Activated CD4-positive, alpha-beta T cell treated with anti-CD3 and anti-CD28 coated beads, Interleukin-2, amount 50 U/mL, for 24 hours (primary cell): ENCODE data around the gene RIC1.
"Not testable (repeated sequence)": the region's sequence is repeated elsewhere in the genome, so short reads cannot be mapped to it uniquely, and the experiment has no call there.

ENCODE experiments used
- DNase-seq, 2 donors: peaks; one replicate each; pipeline ENCODE4 v3.0.0-alpha.2; 2020; ENCODE audit warnings: low read depth in 1 of 2, low spot score in 1 of 2

The RIC1 gene

GRCh38 chr9:5720151-5720550 lies 91.2 kb downstream of the RIC1 start:
- no peak for DNase-seq

DNA sequence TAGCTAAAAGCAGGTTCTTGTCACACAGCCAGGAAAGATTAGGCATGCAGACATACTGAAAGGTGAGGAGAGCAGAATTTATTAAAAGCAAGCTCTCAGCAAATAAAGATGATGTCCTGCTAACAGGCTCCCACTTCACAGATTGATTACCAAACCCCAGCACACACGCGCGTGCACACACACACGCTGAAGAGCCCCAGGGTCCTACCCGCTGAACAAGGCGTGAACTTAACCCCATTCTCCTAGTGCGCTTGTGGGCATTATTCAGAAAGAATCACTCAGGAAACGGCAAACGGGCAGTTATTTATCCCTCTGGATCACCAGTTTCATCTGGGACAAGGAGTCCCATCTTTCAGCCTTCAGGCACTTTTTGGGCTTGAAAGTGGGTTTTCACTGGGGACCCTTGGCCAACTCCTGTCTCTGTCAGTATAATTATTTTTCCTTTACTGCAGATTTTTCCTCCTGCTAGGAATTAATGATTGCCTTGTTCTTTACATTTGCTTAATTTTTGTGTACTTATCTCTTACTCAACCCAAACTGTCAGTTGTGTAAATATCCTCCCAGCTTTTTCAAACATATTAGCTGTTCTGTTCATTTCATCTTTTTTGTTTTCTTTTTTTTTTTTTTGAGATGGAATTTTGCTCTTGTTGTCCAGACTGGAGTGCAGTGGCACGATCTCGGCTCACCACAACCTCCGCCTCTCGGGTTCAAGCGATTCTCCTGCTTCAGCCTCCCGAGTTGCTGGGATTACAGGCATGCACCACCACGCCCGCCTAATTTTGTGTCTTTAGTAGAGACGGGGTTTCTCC lies 92.6 kb downstream of the RIC1 start:
- no peak for DNase-seq

GRCh38 chr9:5722679-5723078 lies 93.8 kb downstream of the RIC1 start:
- not testable (repeated sequence) for DNase-seq

DNA sequence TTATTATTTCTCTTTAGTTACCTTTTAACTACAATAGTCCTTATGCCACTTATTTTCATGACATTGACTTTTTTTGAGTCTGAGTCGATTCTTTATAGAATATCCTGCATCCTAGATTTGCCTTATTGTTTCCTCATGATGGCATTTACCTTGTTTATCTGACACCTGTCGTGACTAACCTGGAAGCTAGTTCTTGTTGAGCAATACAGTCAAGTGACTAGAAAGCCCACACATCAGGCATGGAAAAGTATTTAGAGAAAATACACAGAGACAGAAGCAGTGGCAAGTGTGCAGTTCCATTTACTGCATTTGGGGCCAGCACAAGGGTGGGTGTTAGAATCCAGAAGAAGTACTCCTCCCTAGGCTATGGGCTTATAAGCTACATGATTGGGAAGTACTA lies 106.2 kb downstream of the RIC1 start:
- no peak for DNase-seq

DNA sequence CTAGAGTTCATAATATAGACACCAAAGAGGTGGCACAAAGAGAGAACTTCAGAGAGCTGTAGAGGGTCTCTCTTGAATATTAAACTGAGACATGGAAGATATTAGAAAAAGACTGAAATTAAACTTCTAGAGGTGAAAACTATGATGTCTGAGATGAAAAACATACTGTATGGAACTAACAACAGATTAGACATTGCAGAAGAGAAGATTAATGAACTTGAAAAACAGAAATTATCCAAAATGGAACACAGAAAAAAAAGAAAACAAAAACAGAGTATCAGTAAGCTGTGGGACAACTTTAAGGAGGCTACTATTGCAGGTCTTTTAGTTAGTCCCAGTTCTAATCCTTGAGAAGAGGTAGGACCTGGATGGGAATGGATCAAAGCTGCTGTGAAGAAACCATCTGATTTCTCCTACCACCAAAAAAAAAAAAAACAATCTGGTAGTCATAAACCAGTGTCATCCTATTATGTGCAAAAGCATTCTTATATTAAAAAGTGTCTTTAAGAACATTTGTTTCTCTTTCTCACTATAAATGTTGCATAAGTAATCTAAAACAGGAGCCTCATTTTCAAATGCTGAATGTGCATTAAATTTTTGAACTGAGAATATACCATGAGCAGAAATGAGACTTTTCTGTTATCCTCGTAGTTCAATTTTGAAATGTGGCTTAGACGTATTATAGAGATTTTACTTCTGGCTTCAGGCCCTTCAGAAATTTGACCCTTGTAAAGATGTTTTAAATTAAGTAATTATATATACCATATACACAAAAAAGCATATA lies 107.8 kb downstream of the RIC1 start:
- DNase-seq, result no peak

- no peak for DNase-seq
Measured at GRCh38 chr9:5743109-5743508, 114.2 kb downstream of the RIC1 start.

DNA sequence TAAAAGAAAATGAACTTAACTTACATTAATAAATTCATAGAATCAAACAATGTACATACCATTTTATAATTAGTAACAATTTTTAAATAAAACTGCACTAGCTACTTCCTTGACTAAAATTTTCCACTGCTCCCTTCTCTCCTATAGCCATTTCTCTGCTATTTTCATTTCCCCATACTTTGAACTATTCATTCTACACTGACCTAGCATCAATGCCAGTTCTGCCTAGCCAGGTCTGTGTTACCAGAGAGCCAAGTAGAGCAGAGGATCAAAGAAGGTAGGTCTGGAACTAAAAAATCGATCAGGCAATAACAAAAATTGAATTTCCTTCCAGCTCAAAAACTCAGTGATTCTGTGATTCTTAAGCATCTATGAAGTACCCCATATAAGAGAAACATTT lies 119.5 kb downstream of the RIC1 start:
- no peak for DNase-seq

DNA sequence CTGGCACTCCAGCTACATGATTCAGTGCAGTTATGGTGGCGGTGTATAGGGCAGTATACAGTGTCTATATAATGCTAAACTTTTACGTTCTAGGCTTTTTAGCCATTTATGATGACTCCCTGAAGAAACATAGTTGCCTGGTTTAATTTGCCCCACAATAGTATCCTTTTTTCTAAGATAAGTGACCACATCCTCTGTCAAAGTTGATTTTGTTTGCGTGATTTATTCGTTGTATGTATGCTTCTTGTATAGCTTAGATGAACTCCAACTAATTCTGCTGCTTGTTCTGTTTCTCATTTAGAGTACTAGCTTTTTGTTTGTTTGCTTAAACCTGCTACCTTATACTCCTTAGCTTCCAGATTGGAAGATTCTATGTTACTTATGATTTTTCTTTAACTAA lies 120.4 kb downstream of the RIC1 start:
- DNase-seq, result no peak

- DNase-seq, result no peak
Measured at GRCh38 chr9:5750569-5750968, 121.7 kb downstream of the RIC1 start.

DNA sequence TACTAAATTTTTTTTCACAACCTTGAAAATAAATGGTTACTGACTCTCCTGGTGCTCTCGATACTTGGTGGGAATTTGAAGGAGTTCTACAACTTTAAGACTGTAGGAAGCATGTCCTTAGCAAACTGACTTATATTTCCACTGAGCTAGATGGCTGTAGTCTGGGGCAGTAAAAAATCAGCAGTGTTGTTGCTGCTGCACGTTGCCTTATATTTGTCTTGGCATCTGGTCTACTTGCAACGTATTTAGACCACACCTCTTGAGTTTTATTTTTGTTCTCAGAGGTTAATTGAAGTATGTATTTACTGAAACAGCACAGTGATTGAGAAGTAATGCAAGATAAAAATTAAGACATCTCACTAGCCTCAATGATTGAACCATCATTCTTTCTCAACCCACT lies 127.7 kb downstream of the RIC1 start:
- DNase-seq, result no peak

- DNase-seq, result no peak
Measured at GRCh38 chr9:5760338-5760737, 131.4 kb downstream of the RIC1 start.

GRCh38 chr9:5762421-5762820 lies 133.5 kb downstream of the RIC1 start:
- no peak for DNase-seq

- DNase-seq, result no peak
Measured at GRCh38 chr9:5764130-5764868, 135.4 kb downstream of the RIC1 start.

DNA sequence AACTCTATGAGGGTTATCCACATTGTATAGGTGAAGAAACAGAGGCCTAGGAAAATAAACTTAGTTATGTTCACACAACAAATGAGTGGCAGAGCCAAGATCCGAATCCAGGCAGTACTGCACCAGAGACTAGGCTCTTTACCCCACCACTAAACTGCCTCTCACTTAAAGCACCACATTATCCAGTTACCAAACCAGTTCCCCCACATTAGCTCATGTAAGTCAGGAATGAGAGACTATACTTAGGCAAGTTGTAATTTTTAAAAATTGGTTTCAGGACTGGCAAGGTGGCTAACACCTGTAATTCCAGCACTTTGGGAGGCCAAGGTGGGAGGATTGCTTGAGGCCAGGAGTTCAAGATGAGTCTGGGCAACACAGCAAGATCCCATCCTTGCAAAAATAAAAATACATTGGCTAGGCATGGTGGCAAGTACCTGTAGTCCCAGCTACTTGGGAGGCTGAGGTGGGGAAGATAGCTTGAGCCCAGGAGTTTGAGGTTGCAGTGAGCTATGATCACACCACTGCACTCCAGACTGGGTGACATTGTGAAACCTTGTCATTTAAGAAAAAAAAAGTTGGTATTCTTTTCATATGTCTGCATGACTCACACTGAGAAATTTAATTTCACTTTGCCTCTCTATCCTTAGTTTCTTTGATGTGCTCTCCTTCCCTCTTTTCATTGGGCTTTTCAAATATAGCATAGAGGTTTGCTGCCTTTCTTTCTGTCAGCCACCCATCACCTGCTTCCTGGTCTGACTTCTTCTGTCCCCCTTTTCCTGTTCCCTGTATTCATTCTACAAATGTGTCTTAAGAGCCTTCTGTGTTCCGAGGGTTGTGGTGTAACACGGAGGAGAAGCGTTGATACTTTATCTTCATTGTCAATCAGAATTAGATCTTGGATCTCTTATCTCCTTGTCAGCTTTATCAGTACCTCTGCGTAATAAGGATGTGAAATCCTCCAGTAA lies 139.3 kb downstream of the RIC1 start:
- DNase-seq, result peak in 1 of 2 donors; percentile 17

DNA sequence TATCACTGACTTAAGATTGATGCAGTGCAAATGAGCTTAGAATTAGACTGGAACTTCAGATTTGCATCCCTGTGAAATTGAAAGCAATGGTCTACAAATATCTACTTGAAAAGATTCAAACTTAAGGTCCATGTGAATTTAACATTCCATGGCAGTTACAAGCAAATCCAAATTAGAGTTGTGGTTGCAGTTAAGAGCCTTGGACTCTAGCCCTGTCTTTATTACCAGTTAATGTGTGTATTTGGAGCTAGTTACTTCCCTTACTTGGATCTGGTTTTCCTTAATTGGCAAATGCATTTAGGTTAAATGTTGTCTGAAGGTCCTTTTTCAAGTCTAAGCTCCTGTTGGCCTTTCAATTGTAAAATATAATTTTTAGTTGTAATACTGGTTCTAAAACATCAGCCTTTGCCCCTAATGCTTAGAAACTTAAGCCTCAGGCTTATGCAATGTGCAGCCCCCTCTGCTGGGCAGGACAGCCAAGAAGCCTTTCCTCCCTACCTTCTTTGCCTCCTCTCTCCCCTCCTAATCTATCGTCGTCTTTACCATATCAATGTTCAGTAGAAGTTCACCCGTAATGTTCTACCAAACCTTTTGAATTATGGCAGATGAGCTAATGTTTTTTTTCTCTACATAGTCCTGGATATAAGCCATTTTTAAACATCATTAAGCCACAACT lies 144.6 kb downstream of the RIC1 start:
- no peak for DNase-seq

- DNase-seq, result no peak
Measured at GRCh38 chr9:5778805-5779204, 149.9 kb downstream of the RIC1 start.

GRCh38 chr9:5779705-5780218 lies 150.9 kb downstream of the RIC1 start:
- DNase-seq, result not testable (repeated sequence)

DNA sequence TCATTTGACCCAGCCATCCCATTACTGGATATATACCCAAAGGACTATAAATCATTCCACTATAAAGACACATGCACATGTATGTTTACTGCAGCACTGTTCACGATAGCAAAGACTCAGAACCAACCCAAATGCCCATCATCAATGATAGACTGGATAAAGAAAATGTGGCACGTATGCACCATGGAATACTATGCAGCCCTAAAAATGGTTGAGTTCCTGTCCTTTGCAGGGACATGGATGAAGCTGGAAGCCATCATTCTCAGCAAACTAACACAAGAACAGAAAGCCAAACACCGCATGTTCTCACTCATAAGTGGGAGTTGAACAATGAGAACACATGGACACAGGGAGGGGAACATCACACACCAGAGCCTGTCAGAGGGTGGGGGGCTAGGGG lies 154.5 kb downstream of the RIC1 start:
- DNase-seq, result not testable (repeated sequence)

GRCh38 chr9:5783982-5784381 lies 155.1 kb downstream of the RIC1 start:
- no peak for DNase-seq
